ENCODE measurements around the gene HHATL.

HHATL gene

GRCh38 chr3:42666577-42666998 lies 36.0 kb downstream of the HHATL start:
- DNase-seq (ENCODE audit: low read depth in 4 of 4, low spot score in 1 of 4): no peak

GRCh38 chr3:42666022-42666421 lies 36.6 kb downstream of the HHATL start:
- DNase-seq (ENCODE audit: low read depth in 4 of 4, low spot score in 1 of 4): no peak

- DNase-seq (ENCODE audit: low read depth in 4 of 4, low spot score in 1 of 4): no peak
Observed at GRCh38 chr3:42665050-42665878, 37.3 kb downstream of the HHATL start.

GRCh38 chr3:42664438-42664803 lies 38.2 kb downstream of the HHATL start:
- no peak for DNase-seq (ENCODE audit: low read depth in 4 of 4, low spot score in 1 of 4)

GRCh38 chr3:42663581-42664437 lies 38.8 kb downstream of the HHATL start:
- DNase-seq (ENCODE audit: low read depth in 4 of 4, low spot score in 1 of 4): no peak

- DNase-seq (ENCODE audit: low read depth in 4 of 4, low spot score in 1 of 4): no peak
Observed at GRCh38 chr3:42662813-42663535, 39.6 kb downstream of the HHATL start.

GRCh38 chr3:42662037-42662812 lies 40.4 kb downstream of the HHATL start:
- no peak for DNase-seq (ENCODE audit: low read depth in 4 of 4, low spot score in 1 of 4)

GRCh38 chr3:42661593-42662022 lies 41.0 kb downstream of the HHATL start:
- DNase-seq (ENCODE audit: low read depth in 4 of 4, low spot score in 1 of 4): no peak

GRCh38 chr3:42660898-42661297 lies 41.7 kb downstream of the HHATL start:
- DNase-seq (ENCODE audit: low read depth in 4 of 4, low spot score in 1 of 4): no peak

- no peak for DNase-seq (ENCODE audit: low read depth in 4 of 4, low spot score in 1 of 4)
Observed at GRCh38 chr3:42660131-42660715, 42.4 kb downstream of the HHATL start.

GRCh38 chr3:42659451-42660130 lies 43.0 kb downstream of the HHATL start:
- DNase-seq (ENCODE audit: low read depth in 4 of 4, low spot score in 1 of 4): no peak

GRCh38 chr3:42658771-42659390 lies 43.7 kb downstream of the HHATL start:
- DNase-seq (ENCODE audit: low read depth in 4 of 4, low spot score in 1 of 4): no peak

GRCh38 chr3:42658091-42658770 lies 44.4 kb downstream of the HHATL start:
- no peak for DNase-seq (ENCODE audit: low read depth in 4 of 4, low spot score in 1 of 4)

- no peak for DNase-seq (ENCODE audit: low read depth in 4 of 4, low spot score in 1 of 4)
Observed at GRCh38 chr3:42657675-42658074, 44.9 kb downstream of the HHATL start.

- no peak for DNase-seq (ENCODE audit: low read depth in 4 of 4, low spot score in 1 of 4)
Observed at GRCh38 chr3:42656680-42657610, 45.7 kb downstream of the HHATL start.

- no peak for DNase-seq (ENCODE audit: low read depth in 4 of 4, low spot score in 1 of 4)
Observed at GRCh38 chr3:42655980-42656679, 46.5 kb downstream of the HHATL start.

- no peak for DNase-seq (ENCODE audit: low read depth in 4 of 4, low spot score in 1 of 4)
Observed at GRCh38 chr3:42655331-42655888, 47.2 kb downstream of the HHATL start.
